ENCODE measurements around the gene GLS2.

DNA sequence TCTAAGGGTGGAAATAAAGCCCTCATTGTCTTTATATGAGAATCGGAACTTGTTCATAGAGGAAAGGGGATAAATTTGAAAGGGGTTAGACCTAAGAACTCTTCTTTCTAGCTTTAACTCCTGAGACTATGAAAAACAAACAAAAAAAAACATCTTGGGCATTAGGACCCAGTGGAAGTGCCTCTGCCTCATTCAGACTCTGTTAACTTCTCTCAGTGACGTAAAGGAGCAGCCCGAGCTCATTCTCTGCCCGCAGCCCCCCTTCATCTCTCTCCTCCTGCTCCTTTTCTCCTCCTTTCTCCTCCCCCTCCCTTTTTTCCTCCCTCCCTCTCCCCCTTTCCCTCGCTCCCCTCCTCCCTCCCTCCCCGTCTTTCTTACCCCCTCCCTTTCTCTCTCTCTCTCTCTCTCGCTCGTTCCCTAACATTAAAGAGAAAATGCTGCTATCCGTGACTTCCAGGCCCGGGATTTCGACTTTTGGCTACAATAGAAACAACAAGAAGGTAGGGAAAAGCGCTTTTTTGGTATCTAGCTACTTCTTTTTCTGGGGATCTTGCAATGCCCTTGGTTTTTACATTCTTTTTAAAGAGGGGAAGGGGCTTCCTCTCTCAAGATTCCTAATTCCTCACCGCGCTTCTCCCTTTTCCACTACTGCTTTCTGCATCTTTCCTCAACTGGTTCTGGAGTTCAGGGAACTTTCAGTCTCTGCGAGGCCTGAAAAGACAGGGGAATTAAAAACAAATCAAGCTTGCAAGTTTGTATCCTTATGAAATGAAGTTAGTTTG is 33.8 kb upstream of the GLS2 start, which contains the start of gene RBMS2:
- TF ChIP-seq, protein P1, sequence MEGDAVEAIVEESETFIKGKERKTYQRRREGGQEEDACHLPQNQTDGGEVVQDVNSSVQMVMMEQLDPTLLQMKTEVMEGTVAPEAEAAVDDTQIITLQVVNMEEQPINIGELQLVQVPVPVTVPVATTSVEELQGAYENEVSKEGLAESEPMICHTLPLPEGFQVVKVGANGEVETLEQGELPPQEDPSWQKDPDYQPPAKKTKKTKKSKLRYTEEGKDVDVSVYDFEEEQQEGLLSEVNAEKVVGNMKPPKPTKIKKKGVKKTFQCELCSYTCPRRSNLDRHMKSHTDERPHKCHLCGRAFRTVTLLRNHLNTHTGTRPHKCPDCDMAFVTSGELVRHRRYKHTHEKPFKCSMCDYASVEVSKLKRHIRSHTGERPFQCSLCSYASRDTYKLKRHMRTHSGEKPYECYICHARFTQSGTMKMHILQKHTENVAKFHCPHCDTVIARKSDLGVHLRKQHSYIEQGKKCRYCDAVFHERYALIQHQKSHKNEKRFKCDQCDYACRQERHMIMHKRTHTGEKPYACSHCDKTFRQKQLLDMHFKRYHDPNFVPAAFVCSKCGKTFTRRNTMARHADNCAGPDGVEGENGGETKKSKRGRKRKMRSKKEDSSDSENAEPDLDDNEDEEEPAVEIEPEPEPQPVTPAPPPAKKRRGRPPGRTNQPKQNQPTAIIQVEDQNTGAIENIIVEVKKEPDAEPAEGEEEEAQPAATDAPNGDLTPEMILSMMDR (conservative IDR thresholded peaks at IDR 0.05 in 1 of 2, IDR thresholded peaks at IDR 0.05 in 1 of 2; ENCODE audit: low read depth in 1 of 2, low read length in 2 of 2) = no peak
- TF ChIP-seq EZH2 (IDR thresholded peaks at IDR 0.05; ENCODE audit: low read length, missing control alignments) = no peak
